ENCODE data around the gene TANK.

DNA sequence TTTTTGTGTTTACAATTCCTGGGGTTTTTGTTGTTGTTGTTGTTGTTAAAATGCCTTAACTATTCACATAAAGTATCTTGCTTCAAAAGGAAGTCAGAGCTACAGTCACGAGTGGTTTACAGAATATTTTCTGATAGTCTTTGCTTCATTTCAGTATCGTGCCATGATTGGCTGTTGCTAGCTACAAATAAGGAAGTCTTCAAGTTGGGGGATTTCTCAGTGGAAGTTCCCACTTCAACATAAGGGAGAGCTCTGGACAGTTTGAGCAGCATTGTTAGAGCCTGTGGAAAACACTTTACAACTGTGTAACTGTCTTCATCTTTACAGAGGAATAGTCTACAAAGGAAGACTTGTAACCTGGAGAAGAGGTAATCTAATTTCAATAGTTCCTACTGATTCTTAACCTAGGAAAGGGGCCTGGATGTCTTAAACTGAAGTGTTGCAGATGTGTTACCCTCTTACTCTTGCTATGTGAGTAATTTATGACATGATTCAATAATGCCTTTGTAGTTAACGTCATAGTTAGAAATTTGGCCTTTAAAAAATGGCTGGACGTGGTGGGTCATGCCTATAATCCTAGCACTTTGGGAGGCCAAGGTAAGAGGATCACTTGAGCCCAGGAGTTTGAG lies 23.4 kb upstream of the TANK start:
- TF ChIP-seq, protein P1, sequence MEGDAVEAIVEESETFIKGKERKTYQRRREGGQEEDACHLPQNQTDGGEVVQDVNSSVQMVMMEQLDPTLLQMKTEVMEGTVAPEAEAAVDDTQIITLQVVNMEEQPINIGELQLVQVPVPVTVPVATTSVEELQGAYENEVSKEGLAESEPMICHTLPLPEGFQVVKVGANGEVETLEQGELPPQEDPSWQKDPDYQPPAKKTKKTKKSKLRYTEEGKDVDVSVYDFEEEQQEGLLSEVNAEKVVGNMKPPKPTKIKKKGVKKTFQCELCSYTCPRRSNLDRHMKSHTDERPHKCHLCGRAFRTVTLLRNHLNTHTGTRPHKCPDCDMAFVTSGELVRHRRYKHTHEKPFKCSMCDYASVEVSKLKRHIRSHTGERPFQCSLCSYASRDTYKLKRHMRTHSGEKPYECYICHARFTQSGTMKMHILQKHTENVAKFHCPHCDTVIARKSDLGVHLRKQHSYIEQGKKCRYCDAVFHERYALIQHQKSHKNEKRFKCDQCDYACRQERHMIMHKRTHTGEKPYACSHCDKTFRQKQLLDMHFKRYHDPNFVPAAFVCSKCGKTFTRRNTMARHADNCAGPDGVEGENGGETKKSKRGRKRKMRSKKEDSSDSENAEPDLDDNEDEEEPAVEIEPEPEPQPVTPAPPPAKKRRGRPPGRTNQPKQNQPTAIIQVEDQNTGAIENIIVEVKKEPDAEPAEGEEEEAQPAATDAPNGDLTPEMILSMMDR (conservative IDR thresholded peaks at IDR 0.05 in 1 of 2, IDR thresholded peaks at IDR 0.05 in 1 of 2; ENCODE audit: low read depth in 1 of 2, low read length in 2 of 2): no peak
- TF ChIP-seq EZH2 (IDR thresholded peaks at IDR 0.05; ENCODE audit: low read length, missing control alignments): no peak

Data from fibroblast of lung (primary cell).